Effector memory CD8-positive, alpha-beta T cell (primary cell): Measurements from ENCODE around the gene CD86.
"Not testable (repeated sequence)": the region's sequence is repeated elsewhere in the genome, so short reads cannot be mapped to it uniquely, and the experiment has no call there.

Experiments
- ATAC-seq: fragments of 150-1000 bp; cut with Tn5 transposase; replicated peaks from 2 replicates; pipeline ENCODE4 v1.10.0; 2021; ENCODE audit warnings: mild to moderate bottlenecking, moderate library complexity
- DNase-seq, 3 experiments: peaks; one replicate each; pipeline ENCODE4 v3.0.0; 2021
- H3K27ac Mint-ChIP-seq, 2 donors: one replicate each; pipeline ENCODE4 v1.8.0; 2022; ENCODE audit warnings: mild to moderate bottlenecking in 2 of 2, mixed read lengths in 2 of 2, moderate library complexity in 2 of 2
- H3K27me3 Mint-ChIP-seq, 2 donors: one replicate each; pipeline ENCODE4 v1.8.0; 2022; ENCODE audit warnings: mixed read lengths in 2 of 2
- H3K36me3 Mint-ChIP-seq: one replicate; pipeline ENCODE4 v1.8.0; 2022; ENCODE audit warnings: mild to moderate bottlenecking, moderate library complexity, mixed read lengths; ENCODE audit not compliant: insufficient read depth
- H3K4me1 Mint-ChIP-seq, 2 donors: one replicate each; pipeline ENCODE4 v1.8.0; 2022; ENCODE audit warnings: low read depth in 2 of 2, mixed read lengths in 2 of 2
- H3K4me3 Mint-ChIP-seq, 2 donors: one replicate each; pipeline ENCODE4 v1.8.0; 2022; ENCODE audit warnings: mild to moderate bottlenecking in 2 of 2, mixed read lengths in 2 of 2, moderate library complexity in 2 of 2
- H3K9me3 Mint-ChIP-seq, 2 donors: one replicate each; pipeline ENCODE4 v1.8.0; 2022; ENCODE audit warnings: mixed read lengths in 2 of 2

Gene CD86

DNA sequence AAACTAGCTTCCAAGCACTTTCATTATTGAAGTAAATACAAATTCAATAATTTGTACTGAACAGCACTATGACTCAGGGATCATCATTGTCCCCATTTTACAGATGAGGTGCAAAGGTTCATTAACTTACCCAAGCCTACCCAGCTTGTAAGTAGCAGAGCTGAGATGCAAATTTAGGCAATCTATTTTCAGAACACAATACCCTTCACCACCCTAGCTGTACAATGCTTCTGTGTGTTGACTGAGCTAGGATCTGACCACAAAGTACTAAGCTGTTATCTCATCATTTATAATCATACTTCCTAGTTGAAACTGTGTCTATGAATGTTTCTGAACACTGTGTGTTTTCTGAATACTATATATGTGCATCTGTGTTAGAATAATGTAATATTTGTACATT, 29.9 kb upstream of the CD86 start:
- ATAC-seq (peak; percentile 14), DNase-seq (no peak)
- peaks cover 13 to 31% of the 10 kb centered on the region in 2 donors for H3K27me3 Mint-ChIP-seq
- H3K36me3 Mint-ChIP-seq = no peaks in the 10 kb centered on the region
- no peak overlapping the region for H3K27ac Mint-ChIP-seq
- no peaks in the 10 kb centered on the region for H3K9me3 Mint-ChIP-seq
- peaks cover 5 to 10% of the 10 kb centered on the region in 2 donors for H3K4me1 Mint-ChIP-seq
- H3K4me3 Mint-ChIP-seq = no peak overlapping the region

DNA sequence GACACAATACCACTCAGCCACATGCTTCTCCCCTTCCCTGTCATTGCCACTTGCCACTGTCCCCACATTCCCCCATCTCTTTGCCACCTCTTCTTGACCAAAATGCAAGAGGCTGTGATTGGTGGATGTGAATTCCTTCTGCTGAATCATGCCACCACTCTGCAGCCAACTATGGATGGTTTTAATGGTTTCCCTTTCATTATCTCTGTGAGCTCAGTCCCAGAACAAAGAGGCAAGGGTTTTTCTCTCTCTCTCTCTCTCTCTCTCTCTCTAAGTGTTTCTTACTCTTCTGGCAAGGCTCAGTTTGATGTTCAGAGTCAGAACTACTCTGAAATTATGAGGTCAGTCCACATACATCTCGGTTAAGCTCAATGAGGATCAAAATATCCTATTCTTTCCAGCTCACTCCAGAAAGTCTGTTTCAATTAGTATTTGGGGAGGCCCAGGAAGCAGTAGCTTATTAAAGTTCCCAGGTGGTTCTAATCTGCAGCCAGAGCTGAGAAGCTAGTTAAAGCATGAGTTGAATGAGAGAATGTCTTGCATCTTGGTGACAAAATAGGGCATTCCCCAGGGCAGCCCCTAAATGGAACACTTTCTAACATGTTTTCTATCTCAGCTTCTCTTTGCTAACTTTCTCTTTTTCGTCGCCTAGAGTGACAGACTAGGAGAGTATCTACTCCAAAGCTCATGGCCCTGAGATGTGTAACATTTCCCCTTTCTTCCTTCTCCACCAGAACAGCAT, 24.6 kb upstream of the CD86 start:
- H3K36me3 Mint-ChIP-seq = no peaks in the 10 kb centered on the region
- no peak for DNase-seq
- H3K27me3 Mint-ChIP-seq = no peaks in the 10 kb centered on the region
- H3K4me3 Mint-ChIP-seq = peak overlapping the region; percentile 4 to 50
- peaks cover 9 to 15% of the 10 kb centered on the region in 2 donors for H3K4me1 Mint-ChIP-seq
- H3K9me3 Mint-ChIP-seq = no peaks in the 10 kb centered on the region
- ATAC-seq = peak; percentile 66
- H3K27ac Mint-ChIP-seq = peak overlapping the region; percentile 18 to 53

DNA sequence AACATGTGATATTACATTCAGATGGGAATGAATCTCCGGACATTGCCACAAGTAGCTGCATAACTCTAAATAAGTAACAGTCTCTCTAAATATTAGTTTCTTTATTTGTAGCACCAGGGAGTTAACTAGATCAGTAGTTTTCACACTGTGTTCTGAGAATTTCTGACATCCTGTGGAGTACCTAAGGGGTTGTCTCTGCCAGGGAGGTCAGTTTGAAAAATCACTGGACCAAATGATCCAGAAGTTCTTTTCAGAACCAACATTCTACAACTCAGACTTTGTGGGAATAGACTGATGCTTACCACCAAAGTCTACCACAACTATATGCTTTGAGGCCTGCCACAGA, 24.1 kb upstream of the CD86 start:
- no peaks in the 10 kb centered on the region for H3K9me3 Mint-ChIP-seq
- H3K27ac Mint-ChIP-seq = peak overlapping the region; percentile 18 to 53
- DNase-seq = no peak
- ATAC-seq = peak; percentile 19
- no peaks in the 10 kb centered on the region for H3K27me3 Mint-ChIP-seq
- H3K36me3 Mint-ChIP-seq = no peaks in the 10 kb centered on the region
- H3K4me1 Mint-ChIP-seq = peaks cover 9 to 15% of the 10 kb centered on the region in 2 donors
- peak overlapping the region; percentile 4 to 50 for H3K4me3 Mint-ChIP-seq

DNA sequence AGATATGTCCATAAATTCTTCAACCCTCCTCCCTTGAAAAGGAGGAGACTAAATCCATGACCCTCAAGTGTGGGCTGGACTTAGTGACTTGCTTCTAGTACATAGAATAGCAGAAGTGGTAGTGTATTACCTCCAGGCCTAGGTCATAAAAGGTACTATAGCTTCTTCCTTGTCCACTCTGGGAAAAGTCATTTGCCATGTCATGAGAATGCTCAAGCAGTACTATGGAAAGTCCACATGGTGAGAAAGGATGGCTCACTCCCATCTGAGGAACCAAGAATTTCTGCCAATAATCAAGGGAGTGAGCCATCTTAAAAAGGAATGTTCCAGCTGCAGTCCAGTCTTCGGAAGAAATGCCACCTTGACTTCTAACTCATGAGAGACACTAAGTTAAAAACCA, 22.6 kb upstream of the CD86 start:
- Mint-ChIP-seq H3K36me3 (no peaks in the 10 kb centered on the region), H3K27ac (peak overlapping the region in 1 of 2 donors; percentile 67), H3K4me1 (peaks cover 9 to 15% of the 10 kb centered on the region in 2 donors), H3K9me3 (no peaks in the 10 kb centered on the region), H3K4me3 (no peak overlapping the region), H3K27me3 (no peaks in the 10 kb centered on the region)
- ATAC-seq = no peak
- no peak for DNase-seq

DNA sequence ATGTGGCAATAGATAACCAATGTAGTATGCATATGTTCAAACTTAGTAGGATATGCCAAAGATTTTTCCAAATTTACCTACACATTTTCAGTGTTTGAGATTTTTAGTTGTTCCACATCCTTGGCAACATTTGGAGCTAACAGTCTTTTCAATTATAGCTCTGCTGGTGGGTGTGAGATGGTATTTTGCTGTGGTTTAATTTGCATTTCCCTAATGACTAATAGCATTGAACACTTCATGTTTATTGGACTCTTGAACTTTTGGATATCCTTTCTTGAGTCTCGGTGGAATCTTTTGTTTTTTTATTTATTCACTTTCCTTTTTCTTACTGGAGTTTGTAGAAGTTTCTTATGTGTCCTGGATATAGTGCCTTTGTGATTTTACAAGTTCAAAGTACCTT, 22.1 kb upstream of the CD86 start:
- H3K36me3 Mint-ChIP-seq = no peaks in the 10 kb centered on the region
- H3K4me1 Mint-ChIP-seq = peaks cover 9 to 15% of the 10 kb centered on the region in 2 donors
- ATAC-seq (no peak), DNase-seq (no peak)
- H3K27ac Mint-ChIP-seq = no peak overlapping the region
- no peaks in the 10 kb centered on the region for H3K27me3 Mint-ChIP-seq
- peaks cover 0 to 2% of the 10 kb centered on the region in 2 donors for H3K9me3 Mint-ChIP-seq
- no peak overlapping the region for H3K4me3 Mint-ChIP-seq

DNA sequence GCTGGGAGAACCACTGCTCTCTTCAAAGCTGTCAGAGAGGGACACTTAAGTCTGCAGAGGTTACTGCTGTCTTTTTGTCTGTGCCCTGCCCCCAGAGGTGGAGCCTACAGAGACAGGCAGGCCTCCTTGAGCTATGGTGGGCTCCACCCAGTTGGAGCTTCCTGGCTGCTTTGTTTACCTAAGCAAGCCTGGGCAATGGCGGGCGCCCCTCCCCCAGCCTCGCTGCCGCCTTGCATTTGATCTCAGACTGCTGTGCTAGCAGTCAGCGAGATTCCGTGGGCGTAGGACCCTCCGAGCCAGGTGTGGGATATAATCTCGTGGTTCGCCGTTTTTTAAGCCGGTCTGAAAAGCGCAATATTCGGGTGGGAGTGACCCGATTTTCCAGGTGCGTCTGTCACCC, 7.9 kb upstream of the CD86 start:
- not testable (repeated sequence) for H3K36me3 Mint-ChIP-seq, H3K4me1 Mint-ChIP-seq, H3K27ac Mint-ChIP-seq, DNase-seq, ATAC-seq, H3K9me3 Mint-ChIP-seq, H3K4me3 Mint-ChIP-seq
- H3K27me3 Mint-ChIP-seq = peaks cover 9 to 27% of the 10 kb centered on the region in 2 donors

DNA sequence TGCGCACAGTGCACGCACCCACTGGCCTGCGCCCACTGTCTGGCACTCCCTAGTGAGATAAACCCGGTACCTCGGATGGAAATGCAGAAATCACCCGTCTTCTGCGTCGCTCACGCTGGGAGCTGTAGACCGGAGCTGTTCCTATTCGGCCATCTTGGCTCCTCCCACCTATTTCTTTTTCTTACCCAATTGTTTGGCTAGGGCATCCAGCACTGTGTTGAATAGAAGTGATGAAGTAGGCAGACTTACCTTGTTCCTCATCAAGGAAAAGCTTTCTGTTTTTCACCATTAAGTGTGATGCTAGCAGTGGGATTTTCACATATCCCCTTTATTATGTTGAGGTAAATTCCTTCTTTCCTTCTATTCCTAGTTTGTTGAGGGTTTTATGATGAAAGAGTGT, 7.4 kb upstream of the CD86 start:
- not testable (repeated sequence) for H3K4me1 Mint-ChIP-seq, H3K36me3 Mint-ChIP-seq, H3K4me3 Mint-ChIP-seq, H3K9me3 Mint-ChIP-seq, H3K27ac Mint-ChIP-seq, DNase-seq, ATAC-seq
- peaks cover 11 to 32% of the 10 kb centered on the region in 2 donors for H3K27me3 Mint-ChIP-seq

DNA sequence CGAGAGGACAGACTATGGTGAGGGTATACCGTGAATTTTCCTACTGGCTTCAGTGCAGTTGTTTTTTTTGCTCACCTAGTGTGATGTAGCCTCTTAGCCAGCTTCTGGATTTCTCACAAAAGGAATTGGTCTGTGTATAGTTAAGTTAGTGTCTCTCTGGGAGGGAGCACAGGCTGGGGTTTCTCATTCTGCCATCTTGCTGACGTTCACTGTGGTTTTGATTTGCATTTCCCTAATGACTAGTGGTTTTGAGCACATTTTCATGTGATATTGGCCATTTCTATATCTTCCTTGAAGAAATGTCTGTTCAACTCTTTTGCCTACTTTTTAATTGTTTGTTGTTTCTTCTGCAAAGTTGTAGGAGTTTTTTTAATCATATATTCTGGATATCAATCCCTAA, 2.2 kb upstream of the CD86 start:
- H3K36me3 Mint-ChIP-seq = peaks cover 4% of the 10 kb centered on the region
- peaks cover 18 to 49% of the 10 kb centered on the region in 2 donors for H3K27me3 Mint-ChIP-seq
- H3K4me1 Mint-ChIP-seq = no peaks in the 10 kb centered on the region
- no peaks in the 10 kb centered on the region for H3K9me3 Mint-ChIP-seq
- no peak overlapping the region for H3K27ac Mint-ChIP-seq
- DNase-seq = no peak
- ATAC-seq = no peak
- no peak overlapping the region for H3K4me3 Mint-ChIP-seq

DNA sequence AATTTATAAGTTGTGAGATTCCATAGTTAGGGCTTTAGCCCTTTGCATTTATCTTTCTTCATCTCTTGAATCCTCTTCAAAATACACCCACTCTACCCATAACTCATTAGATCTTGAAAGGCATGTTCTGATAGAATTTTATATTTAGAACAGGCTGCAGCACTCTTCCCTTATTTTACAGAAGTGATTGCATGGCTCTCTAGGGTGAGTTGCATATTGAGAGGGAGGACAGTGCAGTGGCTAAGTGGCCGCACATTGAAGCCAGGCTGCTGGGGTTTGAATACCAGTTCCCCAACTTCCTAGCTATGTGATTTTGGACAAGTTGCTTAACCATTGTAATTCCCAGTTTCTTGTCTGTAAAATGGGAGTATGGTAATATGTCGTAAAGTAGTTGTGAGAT, 2.5 kb downstream of the CD86 start:
- H3K27ac Mint-ChIP-seq = no peak overlapping the region
- DNase-seq = no peak
- H3K9me3 Mint-ChIP-seq = no peaks in the 10 kb centered on the region
- H3K4me3 Mint-ChIP-seq = no peak overlapping the region
- no peak for ATAC-seq
- no peaks in the 10 kb centered on the region for H3K36me3 Mint-ChIP-seq
- peaks cover 20 to 31% of the 10 kb centered on the region in 2 donors for H3K27me3 Mint-ChIP-seq
- no peaks in the 10 kb centered on the region for H3K4me1 Mint-ChIP-seq

DNA sequence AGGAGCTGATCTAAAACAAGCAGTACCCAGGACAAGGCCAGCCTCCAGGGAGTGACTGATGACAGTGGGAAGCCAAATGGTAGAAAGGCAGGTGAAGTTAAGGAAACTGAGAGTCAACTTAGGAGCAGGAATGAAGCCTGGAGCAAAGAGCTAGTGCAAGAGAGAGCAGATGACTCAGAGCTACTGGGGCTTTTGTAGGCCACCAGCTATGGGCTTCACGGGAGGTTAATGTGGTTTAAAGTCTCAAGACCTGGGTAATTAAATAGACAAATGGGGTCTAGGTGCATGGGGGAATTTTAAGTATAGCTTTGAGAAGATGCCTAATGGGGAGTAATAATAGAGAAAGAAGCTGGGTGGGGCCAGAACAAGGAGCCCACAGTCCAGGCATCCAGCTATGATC, 3.1 kb downstream of the CD86 start:
- ATAC-seq = no peak
- no peaks in the 10 kb centered on the region for H3K4me1 Mint-ChIP-seq
- no peaks in the 10 kb centered on the region for H3K9me3 Mint-ChIP-seq

DNA sequence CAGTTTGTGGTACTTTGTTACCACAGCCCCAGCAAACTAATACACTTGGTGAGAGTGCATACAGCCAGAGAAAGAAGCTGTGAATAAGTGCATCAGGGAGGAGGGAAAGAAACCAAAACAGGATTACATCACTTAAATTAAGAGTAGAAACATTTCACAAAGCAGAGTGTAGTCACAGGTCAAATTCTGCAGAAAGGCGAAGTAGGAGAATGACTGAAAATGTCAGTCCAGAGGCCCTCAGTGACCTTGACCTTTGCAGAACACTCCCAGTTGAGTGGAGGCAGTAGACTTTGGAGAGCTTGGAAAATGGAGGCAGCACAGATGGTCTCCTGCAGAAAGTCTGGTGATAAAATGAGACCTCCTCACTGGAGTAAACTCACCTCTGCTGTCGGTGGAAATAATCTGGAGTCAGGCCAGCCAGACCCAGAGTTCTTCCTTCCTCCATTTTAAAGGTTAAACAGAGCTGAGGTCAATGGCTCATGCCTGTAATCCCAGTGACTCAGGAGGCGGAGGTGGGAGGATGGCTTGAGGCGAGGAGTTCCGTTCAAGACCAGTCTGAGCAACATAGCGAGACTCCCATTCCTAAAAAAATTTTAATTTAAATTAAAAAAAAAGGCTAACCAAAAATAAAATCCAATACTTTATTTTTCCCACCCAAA, 5.0 kb downstream of the CD86 start:
- H3K9me3 Mint-ChIP-seq = no peaks in the 10 kb centered on the region
- DNase-seq = no peak
- H3K27me3 Mint-ChIP-seq = peaks cover 14 to 25% of the 10 kb centered on the region in 2 donors
- no peaks in the 10 kb centered on the region for H3K4me1 Mint-ChIP-seq
- no peaks in the 10 kb centered on the region for H3K36me3 Mint-ChIP-seq
- H3K4me3 Mint-ChIP-seq = no peak overlapping the region
- no peak overlapping the region for H3K27ac Mint-ChIP-seq
- no peak for ATAC-seq

More for the DNA sequence above, 3.1 kb downstream of the CD86 start:
- H3K27me3 Mint-ChIP-seq = peaks cover 20 to 25% of the 10 kb centered on the region in 2 donors
- no peak overlapping the region for H3K4me3 Mint-ChIP-seq
- no peaks in the 10 kb centered on the region for H3K36me3 Mint-ChIP-seq
- H3K27ac Mint-ChIP-seq = no peak overlapping the region
- no peak for DNase-seq

DNA sequence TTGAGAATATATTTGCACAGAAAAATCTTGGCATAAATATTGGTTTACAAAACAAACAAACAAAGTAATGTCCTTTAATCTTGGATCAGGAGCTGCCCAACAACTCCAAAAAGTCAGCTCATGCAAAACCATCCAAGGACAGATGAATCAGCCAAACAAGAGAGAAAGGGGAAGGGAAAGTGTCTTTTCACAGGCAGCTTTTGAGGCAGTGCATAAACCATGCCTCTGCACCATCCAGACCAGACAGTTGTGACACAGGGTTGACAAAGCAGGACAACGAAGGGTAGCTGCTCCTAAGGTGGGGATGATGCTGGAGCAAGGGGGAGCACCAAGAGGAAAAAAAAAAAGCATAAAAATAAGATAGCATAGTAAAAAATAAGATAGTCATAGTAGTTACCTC, 8.7 kb downstream of the CD86 start:
- no peak overlapping the region for H3K4me3 Mint-ChIP-seq
- no peaks in the 10 kb centered on the region for H3K9me3 Mint-ChIP-seq
- no peak for DNase-seq
- ATAC-seq = no peak
- H3K36me3 Mint-ChIP-seq = no peaks in the 10 kb centered on the region
- H3K27ac Mint-ChIP-seq = no peak overlapping the region
- peaks cover 9 to 12% of the 10 kb centered on the region in 2 donors for H3K4me1 Mint-ChIP-seq
- peaks cover 2 to 4% of the 10 kb centered on the region in 2 donors for H3K27me3 Mint-ChIP-seq

DNA sequence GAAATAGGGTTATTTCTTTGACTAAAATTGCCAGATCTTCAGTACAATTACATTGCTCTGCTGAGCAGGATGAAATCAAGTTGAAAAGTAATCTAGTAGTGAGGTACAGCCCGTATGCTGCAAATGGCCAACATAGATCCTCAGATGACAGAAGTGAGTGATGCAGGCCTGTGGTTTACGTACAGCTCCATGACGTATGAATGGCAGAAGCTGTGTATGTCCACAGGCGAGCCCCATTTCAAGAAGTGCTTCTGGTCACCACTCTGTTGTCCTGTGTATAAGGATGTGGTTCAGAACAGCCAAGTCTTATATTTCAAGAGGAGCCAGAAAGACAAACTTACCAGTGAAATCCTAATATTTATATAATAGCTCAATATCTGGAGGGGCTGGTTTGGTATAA, 9.2 kb downstream of the CD86 start:
- Mint-ChIP-seq H3K9me3 (no peaks in the 10 kb centered on the region), H3K27ac (no peak overlapping the region), H3K4me1 (peaks cover 9 to 12% of the 10 kb centered on the region in 2 donors), H3K4me3 (no peak overlapping the region), H3K36me3 (no peaks in the 10 kb centered on the region), H3K27me3 (no peaks in the 10 kb centered on the region)
- ATAC-seq = no peak
- no peak for DNase-seq
